ENCODE measurements around the gene EOMES. TPM values are rescaled to one million over a fixed set of nuclear protein-coding genes. Genes with fewer than 3 reads are reported as not detected.

Gene EOMES
- total RNA-seq, 4 donors from 2014 or later, result 0.40 TPM; not detected in 3

DNA sequence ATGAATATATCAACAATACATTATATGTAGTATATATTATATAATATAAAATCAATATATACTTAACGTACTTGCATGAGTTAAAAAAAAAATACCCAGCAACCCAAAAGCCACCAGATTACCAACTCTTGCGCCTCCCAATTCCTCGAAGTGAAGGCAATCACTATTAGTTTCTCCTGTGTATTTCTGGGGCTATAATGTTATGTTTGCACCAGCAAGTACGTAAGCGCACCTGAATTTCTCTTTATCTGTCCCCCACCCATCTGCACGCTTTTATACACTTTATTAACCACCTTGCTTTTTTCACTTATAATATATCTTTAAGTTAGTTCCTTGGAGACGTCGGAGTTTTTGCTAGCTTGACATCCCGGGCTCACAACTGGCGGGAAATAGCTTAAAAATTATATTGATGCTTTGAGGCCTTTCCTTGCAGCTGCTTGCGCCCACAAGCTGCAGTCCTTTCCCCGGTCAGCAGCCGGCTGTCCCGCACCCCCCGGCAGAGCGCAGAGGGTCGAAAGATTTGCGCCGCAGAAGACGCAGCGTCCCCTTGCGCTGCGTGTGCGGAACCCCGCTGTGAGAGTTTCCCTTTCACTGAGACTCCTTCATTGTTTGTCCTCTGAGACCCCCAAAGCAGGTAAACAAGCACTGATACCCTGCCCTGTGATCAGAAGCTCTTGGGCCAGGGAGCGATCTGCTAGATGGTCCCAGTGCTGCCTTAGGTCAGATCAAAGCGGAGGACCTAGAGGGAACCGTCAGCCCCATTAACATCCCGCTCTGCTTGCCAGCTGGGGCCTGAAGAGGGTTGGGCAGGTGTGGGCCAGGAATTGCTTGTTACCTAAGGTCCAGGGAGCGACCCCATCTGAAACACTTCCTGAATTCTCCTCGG is 8.9 kb upstream of the EOMES start:
- H3K27me3 ChIP-seq, result peaks cover 35% of the 10 kb centered on the region

GRCh38 chr3:27729748-27730611 is 7.9 kb upstream of the EOMES start:
- H3K36me3 ChIP-seq, result no peaks in the 10 kb centered on the region
- TF ChIP-seq, protein P1, sequence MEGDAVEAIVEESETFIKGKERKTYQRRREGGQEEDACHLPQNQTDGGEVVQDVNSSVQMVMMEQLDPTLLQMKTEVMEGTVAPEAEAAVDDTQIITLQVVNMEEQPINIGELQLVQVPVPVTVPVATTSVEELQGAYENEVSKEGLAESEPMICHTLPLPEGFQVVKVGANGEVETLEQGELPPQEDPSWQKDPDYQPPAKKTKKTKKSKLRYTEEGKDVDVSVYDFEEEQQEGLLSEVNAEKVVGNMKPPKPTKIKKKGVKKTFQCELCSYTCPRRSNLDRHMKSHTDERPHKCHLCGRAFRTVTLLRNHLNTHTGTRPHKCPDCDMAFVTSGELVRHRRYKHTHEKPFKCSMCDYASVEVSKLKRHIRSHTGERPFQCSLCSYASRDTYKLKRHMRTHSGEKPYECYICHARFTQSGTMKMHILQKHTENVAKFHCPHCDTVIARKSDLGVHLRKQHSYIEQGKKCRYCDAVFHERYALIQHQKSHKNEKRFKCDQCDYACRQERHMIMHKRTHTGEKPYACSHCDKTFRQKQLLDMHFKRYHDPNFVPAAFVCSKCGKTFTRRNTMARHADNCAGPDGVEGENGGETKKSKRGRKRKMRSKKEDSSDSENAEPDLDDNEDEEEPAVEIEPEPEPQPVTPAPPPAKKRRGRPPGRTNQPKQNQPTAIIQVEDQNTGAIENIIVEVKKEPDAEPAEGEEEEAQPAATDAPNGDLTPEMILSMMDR (IDR thresholded peaks at IDR 0.05), result no peak
- no peak for TF ChIP-seq POLR2A (IDR thresholded peaks at IDR 0.05)
- H3K9me3 ChIP-seq, result no peaks in the 10 kb centered on the region
- DNase-seq, result no peak
- no peak overlapping the region for H3K27ac ChIP-seq
- WGBS, 2 donors, result 2 to 3% methylated on average over 34 to 35 of the region's 41 CpGs
- H3K27me3 ChIP-seq, result peaks cover 35% of the 10 kb centered on the region
- no peak overlapping the region for H3K4me3 ChIP-seq (replicated peaks in 1 of 3)
- H3K4me1 ChIP-seq, result peaks cover 0 to 21% of the 10 kb centered on the region in 2 donors
- intact Hi-C loops (cut with DNase I), result no loop called here

More for the DNA sequence above, 8.9 kb upstream of the EOMES start:
- no peaks in the 10 kb centered on the region for H3K9me3 ChIP-seq
- peaks cover 0 to 21% of the 10 kb centered on the region in 2 donors for H3K4me1 ChIP-seq
- intact Hi-C loops (cut with DNase I), result no loop called here
- no peak overlapping the region for H3K27ac ChIP-seq
- 5 to 6% methylated on average over 27 to 30 of the region's 31 CpGs for WGBS, 2 donors
- TF ChIP-seq POLR2A (IDR thresholded peaks at IDR 0.05), result no peak
- TF ChIP-seq, protein P1 (IDR thresholded peaks at IDR 0.05), result no peak
- H3K4me3 ChIP-seq (replicated peaks in 1 of 3), result no peak overlapping the region
- no peaks in the 10 kb centered on the region for H3K36me3 ChIP-seq
- DNase-seq, result no peak

- H3K4me3 ChIP-seq (replicated peaks in 1 of 3), result no peak overlapping the region
- no peak for DNase-seq
- no peak for TF ChIP-seq POLR2A (IDR thresholded peaks at IDR 0.05)
- TF ChIP-seq, protein P1 (IDR thresholded peaks at IDR 0.05), result no peak
- no peaks in the 10 kb centered on the region for H3K9me3 ChIP-seq
- H3K4me1 ChIP-seq, result peaks cover 0 to 21% of the 10 kb centered on the region in 2 donors
- no peak overlapping the region for H3K27ac ChIP-seq
- intact Hi-C loops (cut with DNase I), result no loop called here
- H3K36me3 ChIP-seq, result no peaks in the 10 kb centered on the region
- peaks cover 35% of the 10 kb centered on the region for H3K27me3 ChIP-seq
- WGBS, 2 donors, result 8 to 17% methylated on average over 12 of the region's 12 CpGs
Observed at GRCh38 chr3:27729325-27729724, 7.2 kb upstream of the EOMES start.

DNA sequence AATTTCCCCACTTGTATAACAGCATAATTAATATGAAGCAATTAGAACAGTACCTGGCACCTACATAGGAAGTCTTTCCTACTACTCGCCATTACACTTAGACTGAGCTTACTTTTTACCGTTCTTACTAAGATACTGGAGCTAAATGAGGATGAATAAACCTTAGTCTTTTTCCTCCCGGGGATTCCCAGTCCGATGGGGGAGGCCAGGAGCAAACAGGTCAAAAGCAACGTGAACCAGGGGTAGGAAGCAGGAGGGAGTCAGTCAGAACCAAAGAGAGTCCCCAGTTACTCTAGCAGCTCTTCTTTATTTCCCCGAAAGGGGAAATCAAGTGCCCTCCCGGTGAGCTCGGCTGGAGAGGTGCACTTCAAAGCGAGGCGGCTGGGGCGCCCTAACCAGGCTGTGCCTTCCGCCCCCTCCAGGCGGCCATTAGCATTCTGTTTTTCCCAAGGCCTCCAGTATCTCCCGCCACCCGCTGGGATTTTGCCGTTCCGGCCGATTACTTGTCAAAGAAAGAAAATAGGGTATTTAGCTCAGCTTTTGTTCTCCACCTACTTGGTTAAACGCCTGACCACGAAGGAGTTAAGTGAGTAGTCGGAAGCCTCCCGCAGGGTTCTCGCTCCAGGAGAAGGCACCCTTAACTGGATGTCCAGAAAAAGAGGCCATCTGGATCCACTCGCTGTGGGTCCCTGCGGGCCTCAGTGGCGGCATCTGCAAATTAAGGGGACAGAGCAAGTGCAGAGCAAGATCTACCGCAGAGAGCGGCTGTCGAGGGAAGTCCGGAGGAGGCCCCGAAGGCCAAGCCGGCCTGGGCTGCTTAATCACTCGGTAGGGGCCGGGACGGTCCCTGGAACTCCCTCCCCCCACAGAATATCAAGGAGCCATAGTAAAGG is 6.3 kb upstream of the EOMES start:
- WGBS, 2 donors, result 4% methylated on average over 32 to 33 of the region's 35 CpGs
- DNase-seq, result peak in 1 of 2 donors; percentile 12
- intact Hi-C loops (cut with DNase I), result no loop called here
- H3K27ac ChIP-seq, result no peak overlapping the region
- no peaks in the 10 kb centered on the region for H3K9me3 ChIP-seq
- H3K4me1 ChIP-seq, result peaks cover 3 to 21% of the 10 kb centered on the region in 2 donors
- H3K27me3 ChIP-seq, result peaks cover 38% of the 10 kb centered on the region
- no peak overlapping the region for H3K4me3 ChIP-seq (replicated peaks in 1 of 3)
- no peak for TF ChIP-seq POLR2A (IDR thresholded peaks at IDR 0.05)
- H3K36me3 ChIP-seq, result no peaks in the 10 kb centered on the region

- 16 to 18% methylated on average over 7 of the region's 7 CpGs for WGBS, 2 donors
- Histone ChIP-seq H3K9me3 (no peaks in the 10 kb centered on the region), H3K36me3 (no peaks in the 10 kb centered on the region), H3K27ac (no peak overlapping the region), H3K27me3 (peaks cover 43% of the 10 kb centered on the region), H3K4me3 (replicated peaks in 1 of 3) (no peak overlapping the region), H3K4me1 (peaks cover 7 to 36% of the 10 kb centered on the region in 2 donors)
- intact Hi-C loops (cut with DNase I), result no loop called here
- no peak for TF ChIP-seq POLR2A (IDR thresholded peaks at IDR 0.05)
- TF ChIP-seq, protein P1 (IDR thresholded peaks at IDR 0.05), result no peak
- no peak for DNase-seq
Observed at GRCh38 chr3:27726240-27726639, 4.1 kb upstream of the EOMES start.
